GM18511 (cell line): ENCODE results near the gene TRIO.

Source experiments
- ATAC-seq: cut with Tn5 transposase; IDR thresholded peaks from one replicate; pipeline ENCODE4 v1.9.1; 2021; ENCODE audit warnings: mild to moderate bottlenecking, moderate library complexity; ENCODE audit not compliant: unreplicated experiment

TRIO gene

DNA sequence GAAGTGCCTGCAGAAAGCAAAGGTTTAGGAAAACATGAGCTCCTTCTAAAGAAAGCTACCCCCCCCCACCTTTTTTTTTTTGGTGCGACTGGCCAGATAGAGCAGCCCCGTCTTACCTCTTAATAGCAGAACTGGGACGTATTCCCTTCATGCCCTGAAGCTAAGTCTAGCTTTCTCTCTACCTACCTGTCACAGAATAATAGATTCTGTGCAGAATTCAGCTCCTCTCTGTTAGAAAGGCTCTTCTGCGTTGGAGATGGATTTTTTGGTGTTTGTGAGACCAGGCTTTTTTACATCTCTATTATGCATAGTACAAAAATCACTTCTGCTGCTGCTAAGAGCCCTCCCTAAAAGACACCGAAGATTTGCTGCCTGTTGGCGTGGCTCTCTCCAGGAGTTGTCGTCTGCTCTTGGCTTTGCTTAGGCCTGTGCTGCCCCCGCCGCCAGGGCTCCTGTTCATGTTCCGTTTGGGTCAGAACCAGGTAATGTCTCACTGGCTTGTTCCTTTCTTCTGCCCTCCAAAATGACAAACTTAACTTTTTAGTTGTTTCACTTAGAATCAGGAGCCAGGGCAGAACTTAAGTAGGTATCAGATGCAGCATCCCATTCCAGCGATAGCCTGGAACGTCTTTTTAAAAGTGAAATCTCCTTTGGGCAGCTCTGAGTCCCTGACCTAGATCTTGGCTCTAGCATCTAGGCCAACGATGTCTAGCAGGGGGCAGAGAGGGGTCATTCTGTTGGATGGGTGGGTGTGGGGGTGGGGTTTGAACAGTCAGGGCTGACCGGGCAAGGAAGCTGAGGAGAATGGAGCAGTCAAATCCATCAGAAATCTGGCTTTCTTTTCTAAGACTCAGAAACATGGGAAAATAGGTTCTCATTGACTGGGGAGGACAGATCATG, 2.5 kb downstream of the TRIO start:
- ATAC-seq: no peak

DNA sequence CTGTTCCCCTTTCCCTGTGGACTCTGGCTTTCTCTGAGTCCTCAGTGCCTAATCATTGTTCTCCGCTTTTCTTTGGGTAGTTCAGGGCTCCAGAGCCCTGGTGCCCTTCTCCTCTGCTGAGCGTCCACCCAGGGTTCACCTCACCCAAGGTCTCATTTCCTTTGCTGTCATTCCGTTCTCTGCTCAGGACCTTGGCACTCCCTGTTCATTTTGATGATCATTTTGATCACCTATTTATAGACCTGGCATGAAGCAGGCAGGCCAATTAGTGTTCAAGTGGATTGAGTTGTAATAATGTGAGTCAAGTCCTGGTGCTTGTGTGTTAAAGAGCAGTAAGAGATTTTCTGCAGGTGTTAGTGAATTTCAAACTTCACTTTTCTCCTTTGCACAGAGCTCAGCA, 3.6 kb downstream of the TRIO start:
- ATAC-seq: no peak

DNA sequence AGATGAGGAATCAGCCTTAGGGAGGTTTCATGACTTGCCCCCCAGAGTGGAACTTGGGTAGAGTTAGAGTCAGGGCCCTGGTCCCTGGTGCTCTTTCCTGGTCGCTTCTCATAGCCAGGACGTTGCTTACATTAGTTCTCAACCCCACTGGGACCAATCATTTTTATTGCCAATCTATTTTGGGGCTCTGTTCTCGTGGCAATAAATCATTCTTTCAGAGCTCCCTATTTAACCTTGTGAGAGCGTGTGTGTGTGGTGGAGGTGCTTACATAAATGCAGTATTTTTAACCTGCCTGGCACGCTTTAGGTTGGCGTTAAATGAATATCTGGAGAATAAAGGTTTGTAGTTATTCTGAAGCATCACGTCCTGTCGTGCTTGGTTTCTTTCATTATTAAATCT, 4.1 kb downstream of the TRIO start:
- ATAC-seq: no peak

DNA sequence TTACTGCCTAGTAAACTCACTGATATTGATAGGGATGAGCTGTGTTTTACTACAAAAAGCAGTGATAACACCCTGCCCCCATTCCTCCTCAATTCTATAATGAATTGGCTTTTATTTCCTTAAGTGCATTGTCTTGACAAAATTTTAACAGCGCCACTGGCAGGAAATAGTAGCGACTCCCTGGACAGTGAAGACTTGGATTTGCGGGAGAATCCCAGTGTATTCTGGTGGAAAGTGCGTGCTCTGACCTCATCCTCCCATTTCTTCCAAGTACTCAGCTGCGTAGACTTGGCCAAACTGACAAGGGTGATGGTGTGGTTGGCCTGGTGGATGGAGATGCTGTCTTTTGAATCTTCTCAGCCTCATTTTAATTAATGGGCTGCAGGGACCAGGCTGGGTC, 5.3 kb downstream of the TRIO start:
- ATAC-seq: no peak

DNA sequence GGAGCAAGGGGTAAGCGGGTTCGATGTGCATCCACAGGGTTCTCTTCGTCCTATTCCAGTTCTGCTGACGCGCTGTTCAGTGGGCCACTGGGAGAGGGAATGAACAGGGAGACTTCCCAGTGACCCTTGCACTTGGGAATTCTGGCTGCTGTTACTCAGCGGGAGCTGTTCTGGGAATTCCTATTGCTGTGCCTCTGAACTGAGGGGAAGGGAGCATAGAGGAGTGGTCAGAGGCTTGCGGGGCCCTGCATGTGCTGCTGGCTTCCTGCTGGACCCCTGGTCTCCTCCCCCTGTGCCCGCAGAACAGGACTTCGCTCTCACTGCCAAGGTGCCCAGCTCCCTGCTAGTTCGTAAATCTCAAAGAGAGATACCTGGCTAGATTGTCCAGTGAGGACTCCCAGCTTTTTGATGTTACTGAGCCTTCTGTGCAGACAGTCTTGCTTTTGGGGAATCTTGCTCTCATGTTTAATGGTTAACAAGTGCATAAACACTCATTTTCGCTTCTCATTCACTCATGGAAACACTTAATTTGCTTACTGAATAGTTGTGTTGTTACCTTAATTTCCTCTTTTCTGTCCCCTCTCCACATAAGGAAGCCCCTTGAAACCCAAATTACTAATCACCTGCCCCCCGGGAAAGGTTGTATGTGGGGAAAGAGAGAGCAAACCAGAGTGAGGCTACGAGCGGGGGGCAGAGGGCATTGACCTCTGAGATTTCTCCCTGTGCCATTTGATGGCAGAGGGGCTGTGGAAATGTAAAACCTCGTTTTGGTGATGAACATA, 5.9 kb downstream of the TRIO start:
- peak; percentile 26 for ATAC-seq

DNA sequence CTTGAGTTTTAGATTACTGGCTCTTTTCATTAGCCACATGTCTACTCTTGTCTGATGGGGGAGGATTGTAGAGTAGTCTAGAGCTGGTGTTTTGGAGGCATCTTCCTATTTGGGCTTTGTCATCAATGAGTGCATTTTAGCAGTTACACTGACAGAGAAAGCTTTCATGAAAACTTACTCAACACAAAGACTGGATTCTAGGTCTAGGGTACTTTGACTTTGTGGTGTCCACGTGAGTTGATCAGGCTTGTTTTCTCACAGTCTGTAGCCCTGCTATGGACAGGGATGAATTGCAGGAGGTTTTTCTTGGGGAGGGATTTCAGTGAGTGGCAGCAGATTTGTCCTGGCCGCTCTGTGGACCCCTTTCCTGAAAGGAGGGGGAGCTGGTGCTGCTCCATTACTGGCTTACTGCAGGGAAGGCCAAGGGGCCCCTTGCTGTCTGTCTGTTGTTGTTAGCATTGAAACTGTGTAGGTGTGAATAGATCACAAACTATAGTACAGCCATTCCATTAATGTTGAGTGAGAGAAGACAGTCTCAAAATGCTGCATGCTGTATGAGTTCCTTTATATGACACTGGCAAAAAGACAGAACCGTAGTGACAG, 6.6 kb downstream of the TRIO start:
- ATAC-seq: no peak

DNA sequence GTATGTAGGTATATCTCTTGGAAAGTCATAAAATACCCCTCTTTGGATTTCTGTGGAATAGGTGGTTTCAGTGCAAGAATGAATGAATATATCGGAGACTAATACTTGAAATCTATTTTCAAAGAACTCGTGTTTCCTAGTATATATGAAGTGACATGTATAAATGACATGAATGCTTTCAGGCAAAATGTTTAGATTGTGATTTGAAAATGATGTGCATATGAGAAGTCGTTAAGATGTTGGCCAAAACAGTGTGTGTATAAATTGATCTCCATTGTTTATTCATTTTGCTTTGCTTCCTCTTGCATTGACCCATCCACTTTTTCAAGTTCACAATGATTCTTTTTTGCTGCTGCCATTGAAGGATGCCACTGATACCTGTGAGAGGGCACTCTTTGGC, 8.3 kb downstream of the TRIO start:
- no peak for ATAC-seq

DNA sequence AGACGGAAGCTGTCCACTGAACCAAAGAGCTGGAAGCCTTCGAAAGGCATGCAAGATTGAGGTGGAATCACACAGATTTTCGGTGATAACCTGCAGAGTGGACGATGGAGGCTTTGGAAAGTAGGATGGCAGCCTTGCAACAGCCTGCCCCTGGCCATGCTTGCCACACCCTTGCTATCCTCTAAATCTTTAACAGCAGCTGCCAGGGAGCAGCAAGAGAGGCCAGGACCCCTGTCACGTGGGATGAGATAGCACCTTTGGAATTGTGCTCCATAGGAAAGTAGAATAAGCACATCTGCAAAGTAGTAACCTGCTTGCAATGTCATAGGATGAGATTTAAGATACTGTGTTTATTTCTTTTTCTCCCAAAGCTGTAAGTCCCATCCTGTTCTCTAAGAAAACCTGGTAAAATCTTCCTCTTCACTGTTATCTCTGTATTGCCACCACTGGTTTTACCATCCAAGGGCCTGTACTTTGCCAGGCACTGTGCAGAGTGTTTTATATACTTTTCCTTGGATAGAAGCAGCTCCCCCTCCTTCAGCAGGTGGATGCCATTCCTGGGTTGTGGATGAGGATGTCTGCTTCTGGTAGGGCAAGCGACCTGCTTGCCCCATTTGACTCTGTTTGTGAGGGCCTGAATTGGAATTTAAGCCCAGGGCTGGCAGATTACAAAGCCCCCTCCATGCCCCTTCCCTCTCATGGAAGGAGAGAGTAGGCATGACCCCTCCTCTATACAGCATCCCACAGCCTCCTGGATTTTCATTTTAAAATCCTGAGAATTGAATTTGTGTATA, 10.1 kb downstream of the TRIO start:
- no peak for ATAC-seq

DNA sequence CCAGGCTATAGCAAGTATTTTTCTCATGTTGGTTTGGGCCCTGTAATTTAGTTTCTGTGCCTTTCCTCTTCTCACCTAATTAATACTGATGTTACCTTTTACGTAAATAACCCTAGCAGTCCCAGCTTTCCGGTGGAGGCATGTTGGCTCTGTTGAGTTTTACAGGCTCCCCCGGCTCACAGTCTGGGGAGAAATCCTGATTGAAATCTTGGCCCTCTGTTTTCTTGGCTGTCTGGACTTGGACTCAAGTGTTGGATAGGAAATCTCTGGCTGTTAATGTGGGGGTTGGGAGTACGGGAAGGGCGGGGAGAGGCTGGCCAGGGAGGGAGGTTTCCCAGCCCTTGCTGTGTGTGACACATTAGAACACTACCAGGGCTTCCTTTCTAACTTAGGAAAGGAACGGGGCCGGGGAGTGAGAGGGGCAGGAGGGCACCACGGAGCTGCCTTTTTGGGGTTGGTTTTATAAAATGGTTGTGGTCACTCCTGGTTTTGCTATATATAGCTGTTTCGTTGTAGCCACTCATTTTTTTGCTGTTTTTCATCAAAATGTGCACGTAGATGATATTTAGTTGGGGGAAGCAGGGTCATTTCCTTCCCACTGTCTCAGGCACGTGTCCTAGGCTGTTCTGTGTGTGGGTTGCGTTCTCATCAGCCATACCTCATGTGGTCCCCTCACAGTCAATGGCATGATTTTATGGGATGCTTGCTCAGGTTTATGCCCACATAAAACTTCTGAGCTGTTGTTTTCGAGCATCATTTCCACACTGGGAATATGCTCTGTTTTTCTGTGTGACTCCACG, 11.0 kb downstream of the TRIO start:
- ATAC-seq: peak; percentile 50

DNA sequence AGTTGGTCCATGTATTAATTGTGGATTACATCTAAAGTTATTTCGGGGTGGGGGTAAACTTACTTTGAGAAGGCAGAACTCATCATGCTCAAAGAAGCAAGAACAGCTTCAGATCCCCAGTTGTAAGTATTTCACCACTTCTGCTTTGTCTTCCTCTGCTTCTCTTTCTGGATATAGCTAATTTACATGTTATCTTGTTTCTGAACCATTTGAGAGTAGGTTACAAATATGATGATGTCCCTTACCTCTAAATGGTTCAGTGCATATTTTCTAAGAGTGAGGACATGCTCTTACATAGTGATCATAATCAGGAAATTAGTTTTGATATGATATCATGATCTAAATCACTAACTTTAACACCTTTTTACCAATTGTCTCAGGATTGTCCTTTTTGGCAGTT, 11.9 kb downstream of the TRIO start:
- ATAC-seq: peak; percentile 69

DNA sequence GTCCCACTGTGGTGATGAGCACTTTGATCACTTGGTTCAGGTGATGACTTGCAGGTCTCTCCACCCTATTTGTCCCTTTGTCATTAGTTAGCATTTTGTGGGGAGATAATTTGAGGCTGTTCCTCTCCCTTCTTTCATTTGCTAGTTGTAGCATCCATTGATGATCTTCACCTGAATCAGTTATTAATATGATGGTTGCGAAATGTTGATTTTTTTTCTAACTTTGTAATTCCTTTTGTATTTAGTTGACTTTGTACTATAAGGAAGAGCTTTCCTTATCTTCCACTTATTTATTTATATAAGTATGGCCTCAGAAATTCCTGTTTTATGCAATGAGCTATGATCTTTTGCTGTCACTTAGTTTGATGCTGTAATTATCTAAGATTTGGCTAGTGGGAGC, 12.6 kb downstream of the TRIO start:
- ATAC-seq: no peak

DNA sequence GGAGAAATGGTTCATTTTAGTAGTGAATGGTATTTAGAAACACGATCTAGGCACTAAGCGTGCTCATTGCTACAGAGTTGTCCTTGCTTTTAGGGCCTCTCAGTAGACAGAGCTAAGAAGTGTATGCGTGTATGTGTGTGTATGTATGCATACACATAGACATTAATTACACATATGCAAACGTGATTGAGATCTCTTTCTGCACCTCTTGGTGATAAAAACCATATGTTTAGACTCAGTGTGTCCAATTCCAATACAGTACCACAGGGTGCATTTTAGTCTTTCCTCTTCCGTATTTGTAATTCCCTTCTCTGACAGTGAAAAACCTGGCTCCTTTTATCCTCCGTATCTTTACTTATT, 13.1 kb downstream of the TRIO start:
- peak; percentile 1 for ATAC-seq

DNA sequence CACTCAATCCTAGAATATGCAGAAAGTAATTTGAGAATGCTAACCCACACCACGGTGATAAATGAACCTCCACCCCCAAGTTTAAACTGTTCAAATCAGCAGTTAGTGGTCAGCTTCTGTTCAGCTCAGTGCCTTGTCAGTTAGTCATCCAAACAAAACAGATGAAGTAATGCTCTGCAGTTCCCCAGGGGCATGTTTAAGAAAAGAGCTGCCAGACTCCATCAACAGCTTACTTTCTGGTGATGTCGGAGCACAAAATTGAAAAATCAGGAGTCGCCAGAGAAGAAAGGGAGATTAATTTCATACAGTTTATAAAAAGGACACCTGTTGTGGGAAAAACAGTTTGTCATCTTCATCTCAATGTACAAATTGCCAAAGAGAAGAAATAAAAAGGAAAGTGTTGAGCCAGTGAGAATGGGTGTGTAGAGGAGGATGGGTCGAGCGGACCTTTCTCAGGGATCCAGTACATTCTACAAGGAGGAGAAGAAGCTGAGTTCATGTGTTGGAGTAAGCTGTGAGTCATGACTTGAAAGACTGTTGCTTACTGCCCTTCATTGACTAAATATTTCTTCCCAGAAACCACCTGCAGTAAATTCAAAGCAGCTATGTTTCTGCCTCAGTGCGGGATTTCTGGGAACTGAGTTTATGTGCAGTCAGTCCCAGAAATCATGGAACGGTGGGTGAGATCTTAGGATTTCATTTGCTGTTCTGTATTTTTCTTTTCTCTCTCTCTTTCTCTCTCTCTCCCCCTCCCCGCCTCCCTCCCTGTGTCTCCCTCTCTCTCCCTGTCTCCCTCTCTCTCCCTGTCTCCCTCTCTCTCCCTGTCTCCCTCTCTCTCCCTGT, 13.7 kb downstream of the TRIO start:
- ATAC-seq: peak; percentile 69

DNA sequence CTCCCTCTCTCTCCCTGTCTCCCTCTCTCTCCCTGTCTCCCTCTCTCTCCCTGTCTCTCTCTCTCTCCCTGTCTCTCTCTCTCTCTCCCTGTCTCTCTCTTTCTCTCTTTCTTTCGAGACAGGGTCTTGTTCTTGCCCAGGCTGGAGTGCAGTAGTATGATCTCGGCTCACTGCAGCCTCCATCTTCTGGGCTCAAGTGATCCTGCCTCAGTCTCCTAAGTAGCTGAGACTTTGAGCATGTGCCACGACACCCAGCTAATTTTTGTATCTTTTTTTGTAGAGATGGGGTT, 14.3 kb downstream of the TRIO start:
- no peak for ATAC-seq

DNA sequence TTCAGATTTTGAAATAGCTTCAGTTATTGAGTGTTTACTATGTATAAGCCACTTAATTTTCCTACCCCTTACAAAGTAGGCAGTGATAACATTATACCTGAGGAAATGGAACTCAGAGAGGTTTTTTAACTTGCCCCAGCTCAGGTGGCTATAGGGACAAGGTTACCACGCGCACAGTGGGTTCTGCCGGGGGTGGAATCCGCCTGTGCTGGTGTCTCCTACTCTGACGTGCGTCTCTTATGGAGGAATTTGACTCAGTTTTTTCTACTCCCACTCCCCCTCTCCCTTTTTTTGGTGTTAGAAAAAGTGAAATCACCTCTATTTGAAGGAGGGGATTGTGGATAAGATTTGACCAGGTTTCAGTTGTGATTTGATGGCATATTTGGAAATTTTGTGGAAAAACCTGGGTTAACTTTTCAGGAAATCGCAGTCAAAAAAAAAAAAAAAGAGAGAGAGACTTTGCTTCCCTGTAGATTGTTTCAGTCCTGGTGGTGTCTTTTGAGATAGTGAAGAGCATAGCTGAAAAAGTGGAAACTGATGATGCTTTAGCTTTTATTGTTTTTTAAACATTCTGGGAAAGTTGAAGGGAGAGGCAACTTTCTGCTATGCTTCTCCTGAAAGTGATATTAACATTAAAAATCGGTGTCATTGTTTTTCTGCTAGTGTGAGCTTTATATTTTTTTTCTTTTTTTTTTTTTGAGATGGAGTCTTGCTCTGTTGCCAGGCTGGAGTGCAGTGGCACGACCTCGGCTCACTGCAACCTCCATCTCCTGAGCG, 15.9 kb downstream of the TRIO start:
- ATAC-seq: no peak

DNA sequence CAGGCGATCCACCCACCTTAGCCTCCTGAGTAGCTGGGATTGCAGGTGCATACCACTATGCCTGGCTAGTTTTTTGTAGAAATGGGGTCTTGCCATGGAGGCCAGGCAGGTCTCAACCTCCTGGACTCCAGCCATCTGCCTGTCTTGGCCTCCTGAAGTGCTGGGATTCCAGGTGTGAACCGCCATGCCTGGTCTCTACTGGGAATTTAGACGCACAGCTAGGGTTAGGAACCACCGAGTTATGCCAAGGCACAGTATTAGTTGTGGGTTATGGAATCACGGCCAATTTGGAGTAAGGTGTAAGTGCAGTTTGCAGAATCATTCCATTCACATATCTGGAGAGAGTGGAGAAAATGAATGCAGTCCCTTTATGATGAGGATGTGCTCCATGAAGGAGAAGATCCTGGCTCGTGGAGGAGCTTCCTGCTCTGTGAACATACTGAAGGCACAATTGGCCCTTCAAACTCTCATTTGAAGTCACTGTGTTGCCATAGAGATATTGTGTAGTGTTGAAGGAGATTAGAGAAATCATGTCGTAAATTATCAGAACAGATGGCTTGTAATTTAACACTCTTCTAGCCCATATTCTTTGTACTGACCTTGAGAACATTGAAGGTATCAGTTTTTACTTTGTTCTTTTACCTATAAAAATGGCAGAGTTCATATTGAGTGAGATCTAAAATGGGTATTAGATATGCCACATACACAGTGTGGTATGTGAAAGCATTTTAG, 18.8 kb downstream of the TRIO start:
- no peak for ATAC-seq

DNA sequence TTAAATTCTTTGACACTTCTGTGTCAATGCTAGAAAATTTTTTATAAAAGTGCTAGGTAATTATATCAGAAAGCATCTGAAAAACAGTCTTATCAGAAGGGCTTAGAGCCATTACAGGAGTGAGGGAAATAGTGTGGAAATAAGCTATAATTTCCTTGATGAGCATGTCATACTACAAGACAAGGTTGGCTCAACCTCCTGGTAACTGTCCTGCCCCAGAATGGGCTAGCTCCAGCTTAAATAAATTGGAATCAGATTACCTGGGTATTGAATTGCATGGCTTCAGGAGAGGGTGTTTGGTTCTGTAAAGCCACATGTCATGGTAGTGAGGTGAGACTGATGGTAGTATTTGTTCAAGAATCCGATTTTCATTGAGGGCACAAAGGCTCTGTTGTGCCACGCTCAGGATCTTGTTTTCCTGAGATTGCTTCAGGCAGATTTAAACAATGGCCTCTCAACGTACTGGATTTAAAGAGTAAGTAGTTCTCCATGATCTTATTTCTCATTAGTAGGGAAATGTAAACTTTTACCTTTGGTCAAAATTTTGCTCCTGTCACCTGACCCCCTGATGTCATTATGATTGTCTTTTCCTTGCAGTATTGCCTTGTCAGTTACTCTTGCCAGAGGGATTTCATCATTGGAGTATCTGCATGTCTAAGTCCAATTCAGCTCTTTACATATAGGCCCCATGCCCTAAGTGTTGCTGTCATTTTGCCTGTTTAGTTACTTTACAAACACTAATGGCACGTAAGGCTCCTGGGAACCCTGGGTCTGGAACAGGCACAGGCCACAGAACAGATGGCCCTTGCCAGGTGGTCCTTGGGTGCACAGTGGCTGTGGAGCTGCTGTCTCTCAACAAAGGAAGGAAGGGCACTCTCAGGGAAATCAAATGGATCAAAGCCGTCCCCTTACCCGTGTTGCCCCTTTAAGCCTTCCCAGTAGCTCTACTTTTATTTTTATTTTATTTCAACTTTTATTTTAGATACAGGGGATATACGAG, 21.3 kb downstream of the TRIO start:
- ATAC-seq: no peak
